Measurements from ENCODE around the gene PAWR. TPM values are rescaled to one million over a fixed set of nuclear protein-coding genes. Genes with fewer than 3 reads are reported as not detected.
"Not testable (repeated sequence)": the region's sequence is repeated elsewhere in the genome, so short reads cannot be mapped to it uniquely, and the experiment has no call there.

The PAWR gene
- total RNA-seq, 1 donor from 2014 or later: 33.3 TPM

GRCh38 chr12:79650440-79650839 is 40.3 kb downstream of the PAWR start:
- ATAC-seq: peak; percentile 23
- no peak for DNase-seq (ENCODE audit: low spot score)

- ATAC-seq (no peak), DNase-seq (ENCODE audit: low spot score) (no peak)
These were observed 41.9 kb downstream of the PAWR start for GRCh38 chr12:79648881-79649280.

- not testable (repeated sequence) for DNase-seq (ENCODE audit: low spot score); ATAC-seq
These were observed 43.9 kb downstream of the PAWR start for GRCh38 chr12:79646843-79647242.

GRCh38 chr12:79645235-79645630 is 45.5 kb downstream of the PAWR start:
- DNase-seq (ENCODE audit: low spot score) (no peak), ATAC-seq (peak; percentile 76)

- DNase-seq (ENCODE audit: low spot score): no peak
- peak; percentile 62 for ATAC-seq
These were observed 46.2 kb downstream of the PAWR start for GRCh38 chr12:79644274-79645234.

- ATAC-seq: peak; percentile 48
- no peak for DNase-seq (ENCODE audit: low spot score)
These were observed 46.9 kb downstream of the PAWR start for GRCh38 chr12:79643821-79644220.

GRCh38 chr12:79638490-79638889 is 52.3 kb downstream of the PAWR start:
- DNase-seq (ENCODE audit: low spot score) (no peak), ATAC-seq (peak; percentile 46)

- ATAC-seq (no peak), DNase-seq (ENCODE audit: low spot score) (no peak)
These were observed 53.7 kb downstream of the PAWR start for GRCh38 chr12:79637093-79637492.

- DNase-seq (ENCODE audit: low spot score) (no peak), ATAC-seq (peak; percentile 40)
These were observed 55.1 kb downstream of the PAWR start for GRCh38 chr12:79635676-79636075.

GRCh38 chr12:79634957-79635471 is 55.8 kb downstream of the PAWR start:
- ATAC-seq: peak; percentile 88
- no peak for DNase-seq (ENCODE audit: low spot score)

- ATAC-seq: no peak
- DNase-seq (ENCODE audit: low spot score): no peak
These were observed 61.2 kb downstream of the PAWR start for GRCh38 chr12:79629561-79629960.

- ATAC-seq: not testable (repeated sequence)
These were observed 64.0 kb downstream of the PAWR start for GRCh38 chr12:79626735-79627134.

GRCh38 chr12:79624378-79624777 is 66.4 kb downstream of the PAWR start:
- DNase-seq (ENCODE audit: low spot score): no peak
- no peak for ATAC-seq

More at GRCh38 chr12:79626735-79627134, 64.0 kb downstream of the PAWR start:
- not testable (repeated sequence) for DNase-seq (ENCODE audit: low spot score)

- no peak for ATAC-seq
- DNase-seq (ENCODE audit: low spot score): no peak
These were observed 70.7 kb downstream of the PAWR start for GRCh38 chr12:79619872-79620562.

GRCh38 chr12:79618848-79619404 is 71.8 kb downstream of the PAWR start:
- DNase-seq (ENCODE audit: low spot score) (no peak), ATAC-seq (no peak)

GRCh38 chr12:79617696-79618095 is 73.1 kb downstream of the PAWR start:
- ATAC-seq (no peak), DNase-seq (ENCODE audit: low spot score) (no peak)

GRCh38 chr12:79615596-79616560 is 74.9 kb downstream of the PAWR start:
- no peak for ATAC-seq
- DNase-seq (ENCODE audit: low spot score): no peak

- ATAC-seq (no peak), DNase-seq (ENCODE audit: low spot score) (no peak)
These were observed 76.0 kb downstream of the PAWR start for GRCh38 chr12:79614730-79615129.

- DNase-seq (ENCODE audit: low spot score): no peak
- no peak for ATAC-seq
These were observed 88.9 kb downstream of the PAWR start for GRCh38 chr12:79601908-79602307.

- DNase-seq (ENCODE audit: low spot score): no peak
- no peak for ATAC-seq
These were observed 92.9 kb downstream of the PAWR start for GRCh38 chr12:79597910-79598309.

All from left lobe of liver (tissue), 2 donors.